Measurements from ENCODE around the gene MVD. TPM values are rescaled to one million over a fixed set of nuclear protein-coding genes. Genes with fewer than 3 reads are reported as not detected.

The MVD gene
- total RNA-seq, 4 donors from 2014 or later: 27.0 to 32.4 (median 29.3) TPM

DNA sequence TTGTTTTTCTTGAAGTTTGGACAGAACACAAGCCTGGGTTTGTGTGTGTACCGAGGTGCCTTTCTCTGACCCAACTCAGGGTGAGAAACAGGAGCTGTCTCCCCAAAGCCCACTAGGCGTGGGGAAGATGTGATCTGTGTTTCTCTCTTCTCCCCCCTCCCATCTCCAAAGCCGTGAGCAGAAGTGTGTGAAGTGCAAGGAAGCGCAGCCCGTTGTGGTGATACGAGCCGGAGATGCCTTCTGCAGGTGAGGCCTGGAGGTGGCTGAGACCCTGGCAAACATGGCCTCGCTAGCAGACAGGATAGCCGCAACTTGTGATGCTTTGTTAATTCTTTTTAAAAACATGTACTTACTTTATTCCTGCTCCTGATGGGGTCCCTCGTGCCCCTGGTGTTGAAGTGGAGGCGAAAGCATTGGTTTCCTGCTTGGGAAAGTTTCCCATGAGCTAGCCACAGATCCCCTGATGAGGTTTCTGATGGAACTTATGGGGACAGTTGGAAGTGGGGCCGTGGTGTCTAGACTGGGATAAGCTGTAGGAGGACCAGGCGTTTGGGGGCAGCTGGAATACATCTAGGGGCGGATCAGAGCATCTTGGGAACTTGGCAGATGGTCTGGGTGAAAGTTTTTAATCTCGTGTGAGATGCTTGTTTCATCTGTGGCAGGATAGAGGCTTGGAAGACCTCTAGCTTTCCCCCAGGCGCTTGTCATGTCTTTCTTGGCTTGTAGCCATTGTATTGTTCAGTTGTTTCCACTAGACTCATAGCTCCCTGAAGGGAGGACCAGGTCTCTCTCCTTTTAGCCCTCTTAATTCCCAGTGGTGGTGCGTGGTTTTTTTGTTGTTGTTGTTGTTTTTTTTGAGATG is 44.3 kb upstream of the MVD start:
- TF ChIP-seq POLR2AphosphoS5 (IDR thresholded peaks at IDR 0.05) (no peak), POLR2A (IDR thresholded peaks at IDR 0.05; ENCODE audit: low read depth) (no peak), EP300 (IDR thresholded peaks at IDR 0.05) (no peak), CTCF (IDR thresholded peaks at IDR 0.05) (no peak)
- Histone ChIP-seq H3K4me3 (peak overlapping the region; percentile 82 to 99 (median 92)), H3K27me3 (no peaks in the 10 kb centered on the region), H3K9me3 (no peaks in the 10 kb centered on the region), H3K27ac (replicated peaks in 1 of 4) (peak overlapping the region; percentile 83 to 94 (median 88)), H3K36me3 (peaks cover 0 to 19% (median 11%) of the 10 kb centered on the region in 4 donors), H3K4me1 (peaks cover 37 to 67% (median 55%) of the 10 kb centered on the region in 4 donors)
- DNase-seq (ENCODE audit: extremely low spot score): no peak
- intact Hi-C loops (cut with DNase I): loop anchor here (5.0 kb wide), 1 partner anchor 45 kb away; the partner anchor contains the start of gene MVD
- 37% methylated on average over 16 of the region's 17 CpGs for WGBS

DNA sequence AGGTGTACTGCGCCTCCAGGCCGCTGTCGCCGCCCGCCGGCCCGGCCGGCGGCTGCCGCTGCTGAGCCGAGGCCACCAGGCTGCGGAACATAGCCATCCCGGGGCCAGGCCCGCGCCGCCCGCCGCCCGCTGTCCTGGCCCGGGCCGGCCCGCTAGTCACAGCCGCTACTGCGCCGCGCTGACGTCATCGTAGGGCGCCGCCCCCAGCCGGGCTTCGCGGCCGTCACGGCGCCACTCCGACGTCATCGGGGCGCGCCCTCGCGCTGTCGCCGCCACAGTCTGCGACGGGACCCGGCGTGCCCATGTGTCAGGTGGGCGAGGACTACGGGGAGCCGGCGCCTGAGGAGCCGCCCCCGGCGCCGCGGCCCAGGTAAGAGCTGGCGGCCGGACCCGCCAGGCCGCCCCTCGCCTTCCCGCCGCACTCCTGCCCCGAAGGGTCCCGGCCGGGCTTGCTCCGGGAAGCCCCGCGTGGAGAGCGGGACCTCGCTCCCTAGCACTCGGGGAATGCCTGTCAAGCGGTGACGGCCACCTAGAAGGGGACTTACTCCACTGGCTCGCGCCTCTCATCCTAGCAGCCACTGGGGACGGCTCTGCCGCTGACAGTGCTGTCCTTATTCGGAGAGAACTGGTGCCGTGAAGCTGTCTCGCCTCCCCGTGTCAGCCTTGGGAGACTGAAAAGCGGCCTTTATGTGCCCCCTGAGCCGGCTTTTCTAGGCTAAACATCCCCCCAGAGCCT is 43.5 kb upstream of the MVD start, which contains the start of the genes CTU2 and RNF166:
TSS of gene CTU2 (plus strand) at position 275 of the 736 bp plus-strand sequence. CDS start at position 303, 28 bp downstream.
TSS of gene RNF166 (minus strand) at position 180 of the 736 bp plus-strand sequence. CDS start at position 97, 83 bp downstream.
- Histone ChIP-seq H3K36me3 (peaks cover 0 to 24% (median 13%) of the 10 kb centered on the region in 4 donors), H3K27me3 (no peaks in the 10 kb centered on the region), H3K4me3 (peak within 1 kb of the TSS; percentile 82 to 99 (median 92)), H3K4me1 (peaks cover 45 to 71% (median 63%) of the 10 kb centered on the region in 4 donors), H3K27ac (replicated peaks in 1 of 4) (peak within 1 kb of the TSS; percentile 83 to 94 (median 88)), H3K9me3 (no peaks in the 10 kb centered on the region)
- TF ChIP-seq CTCF (IDR thresholded peaks at IDR 0.05) (peak in 1 of 3 experiments; percentile 26), POLR2AphosphoS5 (IDR thresholded peaks at IDR 0.05) (peak; percentile 85 to 92), POLR2A (IDR thresholded peaks at IDR 0.05; ENCODE audit: low read depth) (no peak), EP300 (IDR thresholded peaks at IDR 0.05) (no peak)
- DNase-seq (ENCODE audit: extremely low spot score): peak; percentile 95
- 0% methylated on average over 6 of the region's 86 CpGs for WGBS
- intact Hi-C loops (cut with DNase I): loop anchor here (5.0 kb wide), 1 partner anchor 44 kb away; the partner anchor contains the start of gene MVD

DNA sequence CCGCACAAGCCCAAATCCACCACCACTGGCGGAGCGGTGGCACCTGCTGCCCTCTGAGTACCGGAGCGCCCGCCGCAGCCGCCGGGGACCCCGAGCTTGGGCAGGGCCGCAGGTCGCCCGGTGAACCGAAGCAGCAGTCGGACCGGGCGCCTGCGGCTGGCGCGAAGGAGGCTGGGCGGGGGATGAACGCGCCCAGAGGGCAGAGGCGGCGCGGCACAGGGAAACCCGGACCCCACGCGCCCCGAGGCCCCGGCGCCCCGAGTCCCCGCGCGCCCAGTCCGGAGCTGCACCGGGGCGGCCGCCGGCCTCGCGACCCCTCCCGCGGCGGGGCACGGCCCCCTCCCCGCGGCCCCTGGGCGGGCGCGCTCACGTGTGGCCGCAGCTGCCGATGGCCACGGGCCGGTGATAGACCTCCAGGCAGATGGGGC is 42.9 kb upstream of the MVD start:
- no peaks in the 10 kb centered on the region for H3K27me3 ChIP-seq

More for the DNA sequence above, 42.9 kb upstream of the MVD start:
- peaks cover 0 to 29% (median 15%) of the 10 kb centered on the region in 4 donors for H3K36me3 ChIP-seq
- H3K9me3 ChIP-seq: no peaks in the 10 kb centered on the region
- intact Hi-C loops (cut with DNase I): loop anchor here (5.0 kb wide), 1 partner anchor 44 kb away; the partner anchor contains the start of gene MVD
- TF ChIP-seq EP300 (IDR thresholded peaks at IDR 0.05) (no peak), POLR2A (IDR thresholded peaks at IDR 0.05; ENCODE audit: low read depth) (no peak), CTCF (IDR thresholded peaks at IDR 0.05) (no peak), POLR2AphosphoS5 (IDR thresholded peaks at IDR 0.05) (no peak)
- H3K27ac ChIP-seq (replicated peaks in 1 of 4): peak overlapping the region; percentile 83 to 94 (median 88)
- peak overlapping the region; percentile 82 to 99 (median 92) for H3K4me3 ChIP-seq
- WGBS: 0% methylated on average over 14 of the region's 57 CpGs
- H3K4me1 ChIP-seq: peaks cover 49 to 73% (median 68%) of the 10 kb centered on the region in 4 donors
- DNase-seq (ENCODE audit: extremely low spot score): no peak
